GM12875 (cell line): ENCODE data around the gene TTC39C.

Experiments
- H3K4me3 ChIP-seq: one replicate; pipeline ENCODE4 v1.5.1; 2011; ENCODE audit warnings: low read depth, low read length, control low read depth
- TF ChIP-seq, protein P1 (sequence below): IDR thresholded peaks from 2 replicates; pipeline ENCODE4 v1.5.1; 2011; ENCODE audit warnings: low read depth, mild to moderate bottlenecking, control low read depth, inconsistent platforms, low read length, moderate library complexity, borderline replicate concordance; ENCODE audit not compliant: insufficient read depth

TTC39C gene

DNA sequence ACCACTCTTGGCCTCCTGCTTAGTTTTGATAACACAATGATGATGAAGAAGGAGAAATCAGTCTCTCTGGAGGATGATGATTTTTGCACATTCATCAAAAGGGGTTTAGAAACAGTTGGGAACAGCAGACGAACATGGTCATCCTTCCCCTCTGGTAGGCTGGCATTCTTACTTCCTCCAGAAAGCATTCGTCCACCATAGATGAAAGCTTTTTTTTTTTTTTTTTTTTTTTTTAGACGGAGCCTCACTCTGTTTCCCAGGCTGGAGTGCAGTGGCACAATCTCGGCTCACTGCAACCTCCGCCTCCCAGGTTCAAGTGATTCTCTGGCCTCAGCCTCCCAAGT is 43.5 kb upstream of the TTC39C start:
- TF ChIP-seq, protein P1, sequence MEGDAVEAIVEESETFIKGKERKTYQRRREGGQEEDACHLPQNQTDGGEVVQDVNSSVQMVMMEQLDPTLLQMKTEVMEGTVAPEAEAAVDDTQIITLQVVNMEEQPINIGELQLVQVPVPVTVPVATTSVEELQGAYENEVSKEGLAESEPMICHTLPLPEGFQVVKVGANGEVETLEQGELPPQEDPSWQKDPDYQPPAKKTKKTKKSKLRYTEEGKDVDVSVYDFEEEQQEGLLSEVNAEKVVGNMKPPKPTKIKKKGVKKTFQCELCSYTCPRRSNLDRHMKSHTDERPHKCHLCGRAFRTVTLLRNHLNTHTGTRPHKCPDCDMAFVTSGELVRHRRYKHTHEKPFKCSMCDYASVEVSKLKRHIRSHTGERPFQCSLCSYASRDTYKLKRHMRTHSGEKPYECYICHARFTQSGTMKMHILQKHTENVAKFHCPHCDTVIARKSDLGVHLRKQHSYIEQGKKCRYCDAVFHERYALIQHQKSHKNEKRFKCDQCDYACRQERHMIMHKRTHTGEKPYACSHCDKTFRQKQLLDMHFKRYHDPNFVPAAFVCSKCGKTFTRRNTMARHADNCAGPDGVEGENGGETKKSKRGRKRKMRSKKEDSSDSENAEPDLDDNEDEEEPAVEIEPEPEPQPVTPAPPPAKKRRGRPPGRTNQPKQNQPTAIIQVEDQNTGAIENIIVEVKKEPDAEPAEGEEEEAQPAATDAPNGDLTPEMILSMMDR = no peak
- no peak overlapping the region for H3K4me3 ChIP-seq

DNA sequence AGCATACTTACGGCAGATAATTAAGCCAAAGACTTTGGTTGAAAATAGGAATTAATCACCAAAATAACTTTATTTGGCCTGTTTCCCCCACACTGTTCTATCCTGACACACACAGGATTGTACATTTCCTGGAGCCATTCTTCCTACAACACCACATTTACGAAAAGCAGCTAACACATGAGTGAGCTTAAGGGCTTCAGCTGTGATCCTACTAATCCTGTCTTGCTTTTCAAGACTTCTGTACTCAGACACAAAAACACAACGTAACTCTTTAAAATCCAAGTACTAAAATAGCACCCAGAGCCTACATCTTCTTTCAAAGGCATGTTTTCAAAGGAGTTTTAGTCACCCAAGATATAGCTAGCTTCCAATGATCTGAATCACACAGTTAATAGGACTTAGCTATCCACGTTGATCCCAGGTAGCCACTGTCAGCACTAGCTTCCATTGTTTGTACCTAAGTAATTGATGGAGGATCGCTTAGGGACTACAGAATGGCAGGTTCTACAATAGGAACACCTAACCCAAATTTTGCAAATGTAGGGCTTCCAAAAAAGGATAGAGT is 42.8 kb upstream of the TTC39C start:
- TF ChIP-seq, protein P1 = no peak

DNA sequence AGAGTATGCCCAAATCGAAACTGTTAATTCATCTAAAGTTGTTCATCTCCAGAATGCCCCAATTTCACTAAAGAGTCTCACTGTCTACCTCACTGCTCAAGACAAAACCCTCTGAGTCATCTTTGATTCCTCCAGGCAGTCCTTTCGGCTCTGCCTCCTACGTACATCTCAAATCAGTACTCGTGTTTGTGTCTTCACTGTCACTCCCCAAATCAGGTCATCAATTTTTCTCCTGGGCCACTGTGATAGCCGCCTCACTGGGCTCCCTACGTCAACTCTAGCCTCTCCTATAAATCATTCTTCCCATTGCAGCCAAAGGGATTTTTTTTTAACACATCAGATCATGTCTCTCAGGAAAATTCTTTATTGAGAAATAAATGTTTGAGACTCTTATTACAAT is 42.1 kb upstream of the TTC39C start:
- TF ChIP-seq, protein P1 = no peak

More for the DNA sequence above, 42.8 kb upstream of the TTC39C start:
- H3K4me3 ChIP-seq = no peak overlapping the region

DNA sequence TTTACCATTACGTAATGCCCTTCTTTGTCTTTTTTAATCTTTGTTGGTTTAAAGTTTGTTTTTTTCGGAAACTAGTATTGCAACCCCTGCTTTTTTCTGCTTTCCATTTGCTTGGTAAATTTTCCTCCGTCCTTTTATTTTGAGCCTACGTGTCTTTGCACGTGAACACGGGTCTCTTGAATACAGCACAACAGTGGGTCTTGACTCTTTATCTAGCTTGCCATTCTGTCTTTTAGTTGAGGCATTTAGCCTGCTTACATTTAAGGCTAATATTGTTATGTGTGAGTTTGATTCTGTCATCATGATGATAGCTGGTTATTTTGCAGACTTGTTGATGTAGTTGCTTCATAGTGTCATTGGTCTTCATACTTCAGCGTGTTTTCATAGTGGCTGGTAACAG is 37.5 kb upstream of the TTC39C start:
- no peak overlapping the region for H3K4me3 ChIP-seq
- TF ChIP-seq, protein P1 = no peak

More for the DNA sequence above, 42.1 kb upstream of the TTC39C start:
- no peak overlapping the region for H3K4me3 ChIP-seq

DNA sequence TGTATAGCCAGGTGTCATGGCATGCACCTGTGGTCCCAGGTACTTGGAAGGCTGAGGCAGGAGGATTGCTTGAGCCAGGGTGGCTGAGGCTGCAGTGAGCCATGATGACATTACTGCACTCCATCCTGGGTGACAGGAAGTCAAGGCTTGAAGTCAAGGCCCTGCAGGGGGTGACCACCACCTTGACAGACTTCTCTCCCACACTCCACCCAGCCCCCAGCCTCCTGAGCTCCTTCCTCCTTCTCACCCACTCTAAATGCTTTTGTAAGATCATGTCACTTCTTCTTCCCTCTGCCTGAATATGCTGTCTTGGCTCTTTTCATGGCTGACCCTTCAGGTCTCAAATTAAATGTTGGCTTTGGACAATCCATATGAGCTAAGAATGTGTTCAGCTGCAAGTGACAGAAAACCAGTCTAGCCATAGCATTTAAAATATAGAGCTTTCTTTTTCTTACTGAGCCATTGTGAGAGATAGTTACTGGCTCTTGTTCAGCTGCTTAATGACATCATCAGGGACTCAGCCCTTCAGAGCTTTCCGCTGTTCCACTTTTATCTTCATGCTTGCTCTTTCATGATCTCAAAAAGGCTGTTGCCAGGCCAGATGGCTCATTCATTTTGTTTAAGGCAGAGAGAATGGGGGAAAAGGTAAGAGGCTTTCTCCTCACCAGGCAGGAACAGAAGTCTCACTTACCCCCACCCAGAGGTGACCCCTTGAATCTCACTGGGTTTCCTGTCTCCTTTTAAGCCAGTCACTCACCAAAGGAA is 36.7 kb upstream of the TTC39C start:
- H3K4me3 ChIP-seq = no peak overlapping the region
- TF ChIP-seq, protein P1 = no peak

DNA sequence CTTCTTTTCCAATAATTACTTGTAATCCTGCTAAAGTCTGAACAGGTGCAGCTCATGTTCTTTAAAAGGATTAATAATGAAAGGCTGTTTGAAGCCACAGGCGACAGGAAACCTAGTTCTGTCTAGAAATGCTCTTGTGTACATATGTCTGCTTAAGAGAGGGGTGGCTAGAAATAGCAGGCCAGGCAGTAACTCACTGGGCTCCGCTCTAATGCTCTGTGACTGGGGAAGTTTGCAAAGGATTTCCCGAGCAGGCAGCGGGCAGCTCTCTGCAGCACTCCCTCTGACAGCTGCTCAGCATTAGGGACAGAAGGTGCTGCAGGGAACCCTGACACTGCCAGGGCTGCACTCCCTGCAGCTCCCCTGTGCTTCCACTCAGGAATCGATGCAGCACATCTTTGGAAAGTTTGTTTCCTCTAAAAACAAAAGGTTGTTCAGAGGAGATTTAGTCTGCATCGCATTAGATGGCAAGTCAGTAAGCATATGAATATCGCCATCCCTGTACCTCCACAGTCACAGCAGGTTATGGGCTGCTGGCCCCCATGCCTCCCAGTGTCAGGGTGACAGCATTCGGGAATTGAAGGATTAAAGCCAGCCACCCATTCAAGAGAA is 33.1 kb upstream of the TTC39C start:
- TF ChIP-seq, protein P1 = no peak
- no peak overlapping the region for H3K4me3 ChIP-seq
